IMR-90 (cell line): ENCODE data around the gene THOP1. TPM values are rescaled to one million over a fixed set of nuclear protein-coding genes. Genes with fewer than 3 reads are reported as not detected.

Source experiments
- ATAC-seq: fragments of 200-7000 bp; cut with Tn5 transposase; 2 replicates; pipeline ENCODE4 v1.9.1; 2020; ENCODE audit warnings: low read depth, mild to moderate bottlenecking, moderate library complexity
- BruUV-seq: library from RNA; stranded (reverse); fragments of 400-500 nt; replicated peaks from 2 replicates; lab custom pipeline; 2021; lab: Mats Ljungman, UMichigan
- CTCF ChIA-PET: fragments of 300-600 bp; formaldehyde crosslinking; extraction: SDS; loops from one replicate; lab custom pipeline; 2021; ENCODE audit warnings: antibody characterized with exemption; lab: Yijun Ruan, JAX
- POLR2A ChIA-PET: fragments of 300-600 bp; sonication (Branson Sonifier 250); formaldehyde crosslinking; loops from one replicate; lab custom pipeline; 2022; ENCODE audit warnings: antibody characterized with exemption; ENCODE audit not compliant: unreplicated experiment; lab: Charles Lee
- DNase-seq: peaks from one replicate; pipeline ENCODE4 v3.0.0; 2013
- H2AFZ ChIP-seq: replicated peaks from 2 replicates; pipeline ENCODE3; 2013; ENCODE audit warnings: low read length, mild to moderate bottlenecking; ENCODE audit not compliant: poor library complexity
- H2AK5ac ChIP-seq: 2 replicates; pipeline ENCODE4 v1.6.1; 2013; ENCODE audit warnings: low read depth, low read length, inconsistent platforms
- H2AK9ac ChIP-seq: replicated peaks from 2 replicates; pipeline ENCODE3; 2013; ENCODE audit warnings: mild to moderate bottlenecking, low read depth, low read length, moderate library complexity; ENCODE audit not compliant: poor library complexity
- H2BK120ac ChIP-seq: 2 replicates; pipeline ENCODE4 v1.6.1; 2013; ENCODE audit warnings: low read depth, low read length, inconsistent platforms
- H2BK15ac ChIP-seq: 3 replicates; pipeline ENCODE4 v1.6.1; 2013; ENCODE audit warnings: low read depth, low read length, inconsistent platforms
- H2BK20ac ChIP-seq: 2 replicates; pipeline ENCODE4 v1.6.1; 2013; ENCODE audit warnings: low read depth, mild to moderate bottlenecking, inconsistent platforms, low read length, moderate library complexity
- H2BK5ac ChIP-seq: 2 replicates; pipeline ENCODE4 v1.6.1; 2013; ENCODE audit warnings: mild to moderate bottlenecking, low read depth, low read length, inconsistent platforms; ENCODE audit not compliant: poor library complexity, severe bottlenecking
- H3K14ac ChIP-seq: replicated peaks from 2 replicates; pipeline ENCODE4 v1.6.1; 2013; ENCODE audit warnings: low read depth, low read length, inconsistent platforms
- H3K18ac ChIP-seq: 2 replicates; pipeline ENCODE4 v1.6.1; 2013; ENCODE audit warnings: low read depth, low read length, control low read depth
- H3K23ac ChIP-seq: 2 replicates; pipeline ENCODE4 v1.6.1; 2013; ENCODE audit warnings: low read depth, low read length, inconsistent platforms
- H3K27ac ChIP-seq: 2 replicates; pipeline ENCODE4 v1.5.1; 2013; ENCODE audit warnings: mild to moderate bottlenecking, control low read depth, low read length; ENCODE audit not compliant: insufficient read depth
- H3K27me3 ChIP-seq: 2 replicates; pipeline ENCODE4 v1.6.1; 2013; ENCODE audit warnings: low read length; ENCODE audit not compliant: control insufficient read depth, insufficient read depth
- H3K36me3 ChIP-seq: 2 replicates; pipeline ENCODE4 v1.6.1; 2013; ENCODE audit warnings: low read length, mixed read lengths; ENCODE audit not compliant: control insufficient read depth, insufficient read depth
- H3K4ac ChIP-seq: 2 replicates; pipeline ENCODE4 v1.6.1; 2013; ENCODE audit warnings: low read depth, low read length, inconsistent platforms
- H3K4me1 ChIP-seq: 2 replicates; pipeline ENCODE4 v1.6.1; 2013; ENCODE audit warnings: low read length, mixed read lengths; ENCODE audit not compliant: control insufficient read depth, insufficient read depth
- H3K4me2 ChIP-seq: 2 replicates; pipeline ENCODE4 v1.6.1; 2013; ENCODE audit warnings: low read depth, mild to moderate bottlenecking, control low read depth, low read length, moderate library complexity
- H3K4me3 ChIP-seq: 2 replicates; pipeline ENCODE4 v1.5.1; 2013; ENCODE audit warnings: low read depth, mild to moderate bottlenecking, control low read depth, low read length, moderate library complexity; ENCODE audit not compliant: insufficient read depth
- H3K56ac ChIP-seq: 2 replicates; pipeline ENCODE4 v1.6.1; 2013; ENCODE audit warnings: low read length, inconsistent platforms; ENCODE audit not compliant: insufficient read depth; ENCODE audit errors: extremely low read depth
- H3K79me1 ChIP-seq, 2 experiments: 2 replicates each; pipeline ENCODE4 v1.6.1; 2013; ENCODE audit warnings: low read length in 2 of 2, inconsistent platforms in 1 of 2, low read depth in 1 of 2
- H3K9ac ChIP-seq: 2 replicates; pipeline ENCODE4 v1.6.1; 2013; ENCODE audit warnings: low read depth, low read length, control low read depth
- H3K9me1 ChIP-seq: 2 replicates; pipeline ENCODE4 v1.6.1; 2013; ENCODE audit warnings: low read length, inconsistent platforms; ENCODE audit not compliant: insufficient read depth
- H3K9me3 ChIP-seq: 2 replicates; pipeline ENCODE4 v1.6.1; 2013; ENCODE audit warnings: low read length; ENCODE audit not compliant: control insufficient read depth, insufficient read depth
- H4K20me1 ChIP-seq: 2 replicates; pipeline ENCODE4 v1.6.1; 2013; ENCODE audit warnings: low read length, inconsistent platforms; ENCODE audit not compliant: insufficient read depth
- H4K5ac ChIP-seq: 2 replicates; pipeline ENCODE4 v1.6.1; 2013; ENCODE audit warnings: mild to moderate bottlenecking, low read depth, low read length, control low read depth
- H4K8ac ChIP-seq, 2 experiments: 2 replicates each; pipeline ENCODE4 v1.6.1; 2013; ENCODE audit warnings: low read depth in 2 of 2, low read length in 2 of 2, control low read depth in 1 of 2, inconsistent platforms in 1 of 2
- H4K91ac ChIP-seq: 2 replicates; pipeline ENCODE4 v1.6.1; 2013; ENCODE audit warnings: low read depth, low read length, inconsistent platforms; ENCODE audit not compliant: insufficient read depth
- CHD1 ChIP-seq: IDR thresholded peaks from 2 replicates; pipeline ENCODE4 v1.6.1; 2012; ENCODE audit warnings: low read depth, low read length, improper control_type of control experiment
- CTCF ChIP-seq: conservative IDR thresholded peaks from 2 replicates; pipeline ENCODE4 v1.5.1; 2012; ENCODE audit warnings: mild to moderate bottlenecking, low read depth, low read length, improper control_type of control experiment
- ELK1 ChIP-seq: fragments of 150-350 bp; IDR thresholded peaks from 2 replicates; pipeline ENCODE4 v1.6.1; 2016; ENCODE audit warnings: low read depth, mild to moderate bottlenecking, low read length, moderate library complexity, borderline replicate concordance
- MXI1 ChIP-seq: IDR thresholded peaks from 2 replicates; pipeline ENCODE4 v1.6.1; 2012; ENCODE audit warnings: low read depth, mild to moderate bottlenecking, low read length, moderate library complexity, borderline replicate concordance
- NFE2L2 ChIP-seq: fragments of 150-350 bp; IDR thresholded peaks from 2 replicates; pipeline ENCODE4 v1.6.1; 2016; ENCODE audit warnings: low read depth, mild to moderate bottlenecking, low read length
- POLR2A ChIP-seq: IDR thresholded peaks from 2 replicates; pipeline ENCODE4 v1.6.1; 2012; ENCODE audit warnings: mild to moderate bottlenecking, low read depth, low read length
- RFX5 ChIP-seq: IDR thresholded peaks from 2 replicates; pipeline ENCODE4 v1.8.0; 2012; ENCODE audit warnings: low read depth, mild to moderate bottlenecking, low read length, moderate library complexity
- WGBS, 2 experiments: methylation state at CpG; one replicate each; pipeline versions ENCODE4 v1.1.5 to v1.1.7; 2013; ENCODE audit warnings: missing lambda C conversion rate in 2 of 2; ENCODE audit not compliant: insufficient read length in 1 of 2; ENCODE audit errors: extremely low coverage in 2 of 2; 5-methylcytosine and 5-hydroxymethylcytosine counted together
- dilution Hi-C: fragments of 300-500 bp; cut with HindIII; formaldehyde crosslinking; loops from one replicate; pipeline ENCODE4 v1.14.3; 2018; ENCODE audit warnings: low sequenced_read_pairs; ENCODE audit not compliant: unreplicated experiment
- in situ Hi-C: fragments of 300-500 bp; cut with MboI; formaldehyde crosslinking; loops from 3 replicates; pipeline ENCODE4 v1.14.3; 2019; ENCODE audit warnings: low sequenced_read_pairs, inconsistent platforms, mixed read lengths
- intact Hi-C: fragments of 100-400 bp; cut with micrococcal nuclease; formaldehyde crosslinking; loops from 2 replicates; pipeline ENCODE4 v1.10.0; 2022
- polyA plus RNA-seq, 3 experiments: library from polyadenylated mRNA; depleted of rRNA; stranded (reverse); fragments of >200 nt; gene quantifications; 2 replicates each; pipeline ENCODE4 v1.2.3, GENCODE V29; 2012; ENCODE audit warnings: low replicate concordance in 1 of 3
- total RNA-seq: library from RNA; depleted of rRNA; stranded (reverse); fragments of >200 nt; gene quantifications from 2 replicates; pipeline ENCODE4 v1.2.3, GENCODE V29; 2012

Gene THOP1
- total and polyA plus RNA-seq, 2 of the 4 experiments (the other 2 are of a cell fraction) = 57.5 to 91.9 TPM

GRCh38 chr19:2740314-2740656 lies 45.0 kb upstream of the THOP1 start (continued):
- no peak for TF ChIP-seq CTCF

- DNase-seq (no peak), ATAC-seq (no peak)
- in situ Hi-C loops = no loop called here
- CTCF ChIA-PET = no interaction called here
- dilution Hi-C loops = no loop called here
- Histone ChIP-seq H3K9ac (no peak overlapping the region), H3K56ac (no peak overlapping the region), H2AK5ac (no peak overlapping the region), H2BK5ac (no peak overlapping the region), H3K4me2 (no peak overlapping the region), H4K5ac (no peak overlapping the region), H3K4me1 (no peaks in the 10 kb centered on the region; the same call in 1 of the 2 replicates), H4K8ac (no peak overlapping the region), H3K36me3 (no peaks in the 10 kb centered on the region), H3K14ac (no peak overlapping the region), H2AFZ (no peak overlapping the region), H3K27me3 (peaks cover 1% of the 10 kb centered on the region; the same call in 1 of the 2 replicates), H3K79me1 (peaks cover 8 to 10% of the 10 kb centered on the region in 2 experiments; a peak in 3 of 4 replicates), H3K23ac (no peak overlapping the region), H3K9me3 (no peaks in the 10 kb centered on the region), H4K91ac (no peak overlapping the region), H3K27ac (no peak overlapping the region), H3K4ac (no peak overlapping the region), H2BK20ac (no peak overlapping the region), H2BK15ac (no peak overlapping the region), H3K18ac (no peak overlapping the region), H2AK9ac (no peak overlapping the region), H2BK120ac (no peak overlapping the region), H4K20me1 (no peaks in the 10 kb centered on the region), H3K9me1 (no peaks in the 10 kb centered on the region), H3K4me3 (no peak overlapping the region)
- intact Hi-C loops = loop anchor here (10.0 kb wide), 1 partner anchor 268 kb away; the partner anchor contains the start of gene GADD45B
- POLR2A ChIA-PET = no interaction called here
- TF ChIP-seq POLR2A (no peak), ELK1 (no peak), CHD1 (no peak), MXI1 (no peak), NFE2L2 (no peak), RFX5 (no peak)
- 76% methylated on average over 4 of the region's 8 CpGs; no CpG with 5 or more reads in 1 of the 2 experiments for WGBS, 2 experiments
- no TSS peak for BruUV-seq
Observed at GRCh38 chr19:2743099-2743498, 42.2 kb upstream of the THOP1 start.
